Measurements from ENCODE around the gene NKX3-2. TPM values are rescaled to one million over a fixed set of nuclear protein-coding genes. Genes with fewer than 3 reads are reported as not detected.
A peak's percentile ranks its signal among the peaks of the same experiment; 100 is the strongest.

Gene NKX3-2
- total and polyA plus RNA-seq, 10 of the 15 experiments (the other 5 are each of a cell fraction or from before 2014, with no cell fraction given): not detected

DNA sequence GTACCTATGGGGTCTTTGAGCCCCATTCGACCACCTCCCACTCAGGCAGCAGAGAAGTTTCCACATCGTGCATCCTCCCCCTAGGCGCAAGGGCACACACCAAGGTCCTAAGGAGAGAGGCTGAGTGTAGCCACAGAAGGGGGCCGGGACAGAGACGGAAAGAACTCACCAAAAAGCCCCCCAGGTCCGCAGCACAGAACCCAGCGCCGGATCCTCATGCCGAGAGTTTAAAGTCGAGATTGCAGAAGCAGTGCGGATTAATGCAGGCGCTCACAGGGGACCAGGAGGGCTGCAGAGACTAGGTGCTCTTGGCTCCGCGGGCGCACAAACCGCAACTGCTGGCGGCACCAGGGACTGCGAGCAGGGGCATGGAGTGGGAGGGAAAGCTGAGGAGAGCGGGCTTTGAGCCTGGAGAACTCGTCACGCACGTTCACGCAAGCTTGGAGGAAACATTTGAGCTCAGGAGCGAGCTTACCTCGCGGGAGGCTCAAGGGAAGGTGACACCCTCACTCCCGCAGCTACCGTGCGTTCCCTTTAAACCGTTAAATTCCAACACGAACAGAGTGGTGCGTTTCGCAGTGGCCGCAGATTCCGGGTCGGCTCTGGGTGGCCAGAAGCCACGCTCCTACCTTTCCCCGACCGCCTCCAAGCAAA lies 8.5 kb downstream of the NKX3-2 start:
- WGBS (ENCODE audit: insufficient coverage, insufficient replicate concordance, low lambda C conversion rate, missing lambda C conversion rate): 32% methylated on average over 36 of the region's 39 CpGs
- TF ChIP-seq NRF1 (conservative IDR thresholded peaks at IDR 0.05; ENCODE audit: low read depth, low read length): no peak
- TF ChIP-seq SIN3A (IDR thresholded peaks at IDR 0.05; ENCODE audit: low read depth, low read length): no peak
- no peak for TF ChIP-seq GATAD2B (conservative IDR thresholded peaks at IDR 0.05; ENCODE audit: low read depth)
- no peak for TF ChIP-seq IRF4 (IDR thresholded peaks at IDR 0.05; ENCODE audit: low read depth, low read length)
- TF ChIP-seq EZH2 (IDR thresholded peaks at IDR 0.05; ENCODE audit: borderline replicate concordance, control insufficient read depth, low read depth, low read length): no peak
- no peak for TF ChIP-seq ZZZ3 (IDR thresholded peaks at IDR 0.05; ENCODE audit: control insufficient read depth, insufficient read length, low read depth)
- no peak for TF ChIP-seq FOXK2 (IDR thresholded peaks at IDR 0.05)
- no peak for TF ChIP-seq YY1 (IDR thresholded peaks at IDR 0.05; ENCODE audit: low read depth, low read length)
- TF ChIP-seq, protein P1, sequence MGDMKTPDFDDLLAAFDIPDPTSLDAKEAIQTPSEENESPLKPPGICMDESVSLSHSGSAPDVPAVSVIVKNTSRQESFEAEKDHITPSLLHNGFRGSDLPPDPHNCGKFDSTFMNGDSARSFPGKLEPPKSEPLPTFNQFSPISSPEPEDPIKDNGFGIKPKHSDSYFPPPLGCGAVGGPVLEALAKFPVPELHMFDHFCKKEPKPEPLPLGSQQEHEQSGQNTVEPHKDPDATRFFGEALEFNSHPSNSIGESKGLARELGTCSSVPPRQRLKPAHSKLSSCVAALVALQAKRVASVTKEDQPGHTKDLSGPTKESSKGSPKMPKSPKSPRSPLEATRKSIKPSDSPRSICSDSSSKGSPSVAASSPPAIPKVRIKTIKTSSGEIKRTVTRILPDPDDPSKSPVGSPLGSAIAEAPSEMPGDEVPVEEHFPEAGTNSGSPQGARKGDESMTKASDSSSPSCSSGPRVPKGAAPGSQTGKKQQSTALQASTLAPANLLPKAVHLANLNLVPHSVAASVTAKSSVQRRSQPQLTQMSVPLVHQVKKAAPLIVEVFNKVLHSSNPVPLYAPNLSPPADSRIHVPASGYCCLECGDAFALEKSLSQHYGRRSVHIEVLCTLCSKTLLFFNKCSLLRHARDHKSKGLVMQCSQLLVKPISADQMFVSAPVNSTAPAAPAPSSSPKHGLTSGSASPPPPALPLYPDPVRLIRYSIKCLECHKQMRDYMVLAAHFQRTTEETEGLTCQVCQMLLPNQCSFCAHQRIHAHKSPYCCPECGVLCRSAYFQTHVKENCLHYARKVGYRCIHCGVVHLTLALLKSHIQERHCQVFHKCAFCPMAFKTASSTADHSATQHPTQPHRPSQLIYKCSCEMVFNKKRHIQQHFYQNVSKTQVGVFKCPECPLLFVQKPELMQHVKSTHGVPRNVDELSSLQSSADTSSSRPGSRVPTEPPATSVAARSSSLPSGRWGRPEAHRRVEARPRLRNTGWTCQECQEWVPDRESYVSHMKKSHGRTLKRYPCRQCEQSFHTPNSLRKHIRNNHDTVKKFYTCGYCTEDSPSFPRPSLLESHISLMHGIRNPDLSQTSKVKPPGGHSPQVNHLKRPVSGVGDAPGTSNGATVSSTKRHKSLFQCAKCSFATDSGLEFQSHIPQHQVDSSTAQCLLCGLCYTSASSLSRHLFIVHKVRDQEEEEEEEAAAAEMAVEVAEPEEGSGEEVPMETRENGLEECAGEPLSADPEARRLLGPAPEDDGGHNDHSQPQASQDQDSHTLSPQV (IDR thresholded peaks at IDR 0.05): no peak
- TF ChIP-seq SMAD1 (IDR thresholded peaks at IDR 0.05; ENCODE audit: low read depth, partially characterized antibody): no peak
- no peak for TF ChIP-seq TAF1 (IDR thresholded peaks at IDR 0.05; ENCODE audit: borderline replicate concordance, low read depth, low read length)
- TF ChIP-seq, protein P2, sequence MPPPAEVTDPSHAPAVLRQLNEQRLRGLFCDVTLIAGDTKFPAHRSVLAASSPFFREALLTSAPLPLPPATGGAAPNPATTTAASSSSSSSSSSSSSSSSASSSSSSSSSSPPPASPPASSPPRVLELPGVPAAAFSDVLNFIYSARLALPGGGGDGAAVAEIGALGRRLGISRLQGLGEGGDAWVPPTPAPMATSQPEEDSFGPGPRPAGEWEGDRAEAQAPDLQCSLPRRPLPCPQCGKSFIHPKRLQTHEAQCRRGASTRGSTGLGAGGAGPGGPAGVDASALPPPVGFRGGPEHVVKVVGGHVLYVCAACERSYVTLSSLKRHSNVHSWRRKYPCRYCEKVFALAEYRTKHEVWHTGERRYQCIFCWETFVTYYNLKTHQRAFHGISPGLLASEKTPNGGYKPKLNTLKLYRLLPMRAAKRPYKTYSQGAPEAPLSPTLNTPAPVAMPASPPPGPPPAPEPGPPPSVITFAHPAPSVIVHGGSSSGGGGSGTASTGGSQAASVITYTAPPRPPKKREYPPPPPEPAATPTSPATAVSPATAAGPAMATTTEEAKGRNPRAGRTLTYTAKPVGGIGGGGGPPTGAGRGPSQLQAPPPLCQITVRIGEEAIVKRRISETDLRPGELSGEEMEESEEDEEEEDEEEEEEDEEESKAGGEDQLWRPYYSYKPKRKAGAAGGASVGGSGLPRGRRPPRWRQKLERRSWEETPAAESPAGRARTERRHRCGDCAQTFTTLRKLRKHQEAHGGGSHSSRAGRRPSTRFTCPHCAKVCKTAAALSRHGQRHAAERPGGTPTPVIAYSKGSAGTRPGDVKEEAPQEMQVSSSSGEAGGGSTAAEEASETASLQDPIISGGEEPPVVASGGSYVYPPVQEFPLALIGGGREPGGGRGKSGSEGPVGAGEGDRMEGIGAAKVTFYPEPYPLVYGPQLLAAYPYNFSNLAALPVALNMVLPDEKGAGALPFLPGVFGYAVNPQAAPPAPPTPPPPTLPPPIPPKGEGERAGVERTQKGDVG (CRISPR knock-in tag; IDR thresholded peaks at IDR 0.05): no peak
- no peak for TF ChIP-seq NFXL1 (IDR thresholded peaks at IDR 0.05; ENCODE audit: borderline replicate concordance)
- no peak for TF ChIP-seq SUPT20H (IDR thresholded peaks at IDR 0.05; ENCODE audit: borderline replicate concordance, control insufficient read depth, low read depth, low read length)
- TF ChIP-seq, protein P3, sequence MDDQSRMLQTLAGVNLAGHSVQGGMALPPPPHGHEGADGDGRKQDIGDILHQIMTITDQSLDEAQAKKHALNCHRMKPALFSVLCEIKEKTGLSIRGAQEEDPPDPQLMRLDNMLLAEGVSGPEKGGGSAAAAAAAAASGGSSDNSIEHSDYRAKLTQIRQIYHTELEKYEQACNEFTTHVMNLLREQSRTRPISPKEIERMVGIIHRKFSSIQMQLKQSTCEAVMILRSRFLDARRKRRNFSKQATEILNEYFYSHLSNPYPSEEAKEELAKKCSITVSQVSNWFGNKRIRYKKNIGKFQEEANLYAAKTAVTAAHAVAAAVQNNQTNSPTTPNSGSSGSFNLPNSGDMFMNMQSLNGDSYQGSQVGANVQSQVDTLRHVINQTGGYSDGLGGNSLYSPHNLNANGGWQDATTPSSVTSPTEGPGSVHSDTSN (IDR thresholded peaks at IDR 0.05; ENCODE audit: insufficient replicate concordance, low read depth, low read length): no peak

More for the DNA sequence above, 8.5 kb downstream of the NKX3-2 start:
- intact Hi-C loops (cut with micrococcal nuclease; ENCODE audit: unreplicated experiment): no loop called here
- ChIA-PET SMC1A (ENCODE audit: uncharacterized antibody, unreplicated experiment) (no interaction called here), RAD21 (ENCODE audit: unreplicated experiment) (no interaction called here), CTCF (no interaction called here), POLR2A (no interaction called here)
- DNase-seq (ENCODE audit: low read depth, low spot score): no peak
- H3K4me1 ChIP-seq (ENCODE audit: control insufficient read depth, insufficient read depth, low read length): no peaks in the 10 kb centered on the region
- H3K4me2 ChIP-seq (ENCODE audit: control insufficient read depth, insufficient read depth): no peak overlapping the region
- no peaks in the 10 kb centered on the region for H3K79me2 ChIP-seq (ENCODE audit: control insufficient read depth, insufficient read depth, low read length)
- H3K9me3 ChIP-seq (replicated peaks; ENCODE audit: control insufficient read depth, insufficient read depth, low read length): no peaks in the 10 kb centered on the region; the same call in 1 of the 3 replicates
- H3K27ac ChIP-seq (ENCODE audit: control insufficient read depth, insufficient read depth): no peak overlapping the region
- ATAC-seq: 0 out of 3 replicates have a peak, but pooled peaks have one; percentile 23
- H3K4me3 ChIP-seq: no peak overlapping the region
- H4K20me1 ChIP-seq (ENCODE audit: control insufficient read depth, insufficient read depth): no peaks in the 10 kb centered on the region
- H3K9ac ChIP-seq (ENCODE audit: control insufficient read depth, insufficient read depth, low read length): no peak overlapping the region
- H3K36me3 ChIP-seq (ENCODE audit: control insufficient read depth in 2 of 2, insufficient read depth in 2 of 2, low read length in 1 of 2): no peaks in the 10 kb centered on the region
- no peak overlapping the region for H2AFZ ChIP-seq (ENCODE audit: control insufficient read depth, low read depth, low read length)
- H3K27me3 ChIP-seq (replicated peaks in 1 of 2; ENCODE audit: control insufficient read depth in 2 of 2, insufficient read depth in 2 of 2, low read length in 1 of 2): peaks cover 23 to 42% of the 10 kb centered on the region in 2 experiments
- no peak for FAIRE-seq
- in situ Hi-C loops (cut with MboI): loop anchor here (25.0 kb wide), 1 partner anchor 1774 kb away; no protein-coding TSS in a partner anchor
- no TSS peak for BruUV-seq (replicated peaks)
